Measurements from ENCODE around the gene LRRK1.

Gene LRRK1

DNA sequence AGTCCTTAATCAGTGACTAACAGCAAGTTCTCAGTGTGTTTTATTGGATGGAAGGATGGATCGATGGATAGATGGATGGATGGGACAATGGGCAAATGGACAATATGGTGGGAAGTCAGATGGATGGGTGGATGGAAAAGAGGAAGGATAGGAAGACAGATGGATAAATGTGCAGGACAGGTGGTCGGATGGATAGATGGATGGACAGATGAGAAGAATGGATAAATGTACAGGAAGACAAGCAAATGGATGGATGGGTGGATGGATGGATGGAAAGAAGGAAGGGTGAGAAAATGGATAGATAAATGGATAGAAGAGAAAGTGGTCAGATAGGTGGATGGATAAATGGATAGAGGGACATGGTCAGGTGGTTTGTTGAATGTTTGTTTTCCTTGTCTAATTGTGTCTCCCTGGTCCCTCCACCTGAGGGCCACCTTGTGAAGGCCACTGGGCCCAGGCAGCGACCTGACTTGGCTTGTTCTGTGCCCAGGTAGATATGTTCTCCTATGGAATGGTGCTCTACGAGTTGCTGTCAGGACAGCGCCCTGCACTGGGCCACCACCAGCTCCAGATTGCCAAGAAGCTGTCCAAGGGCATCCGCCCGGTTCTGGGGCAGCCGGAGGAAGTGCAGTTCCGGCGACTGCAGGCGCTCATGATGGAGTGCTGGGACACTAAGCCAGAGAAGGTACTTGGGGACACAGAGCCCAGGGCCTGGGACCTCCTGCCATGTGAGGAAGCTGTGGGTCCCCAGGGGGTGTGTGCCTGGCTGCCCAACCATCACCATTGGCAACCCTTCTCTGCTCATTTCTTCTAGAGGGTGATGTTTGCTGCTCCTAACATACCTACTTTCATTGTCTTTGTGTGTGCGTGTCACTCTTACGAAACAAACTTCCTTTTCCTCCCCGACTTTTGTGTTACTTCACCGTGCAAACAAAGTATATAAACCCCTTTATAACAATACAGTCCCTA is 137.5 kb downstream of the LRRK1 start:
- DNase-seq (ENCODE audit: low read depth in 2 of 2): no peak

- DNase-seq (ENCODE audit: low read depth in 2 of 2): no peak
Measured at GRCh38 chr15:101057841-101058407, 138.8 kb downstream of the LRRK1 start.

DNA sequence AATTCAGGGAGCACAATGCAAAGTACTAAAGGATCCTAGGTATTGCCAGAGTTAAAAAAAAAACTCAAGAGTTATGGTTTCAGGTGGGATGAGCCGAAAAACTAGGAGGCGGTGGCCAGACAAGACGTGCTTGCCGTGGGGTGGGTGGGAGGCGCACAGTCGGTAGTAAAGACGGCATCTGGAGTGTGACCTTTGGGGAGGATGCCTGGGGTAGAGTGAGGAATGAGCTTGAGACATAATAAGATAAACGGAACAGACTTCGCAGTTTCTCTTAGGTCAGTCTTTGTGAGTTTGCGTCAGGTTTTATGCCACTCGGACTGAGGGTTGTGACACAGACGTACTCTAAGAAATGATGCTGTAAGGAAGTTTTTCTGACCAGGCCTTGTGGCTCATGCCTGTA is 139.6 kb downstream of the LRRK1 start:
- DNase-seq (ENCODE audit: low read depth in 2 of 2): no peak

GRCh38 chr15:101059381-101060341 is 140.5 kb downstream of the LRRK1 start:
- DNase-seq (ENCODE audit: low read depth in 2 of 2): no peak

- no peak for DNase-seq (ENCODE audit: low read depth in 2 of 2)
Measured at GRCh38 chr15:101060576-101061551, 141.7 kb downstream of the LRRK1 start.

GRCh38 chr15:101062063-101062462 is 142.9 kb downstream of the LRRK1 start:
- DNase-seq (ENCODE audit: low read depth in 2 of 2): no peak

GRCh38 chr15:101062471-101063171 is 143.5 kb downstream of the LRRK1 start:
- DNase-seq (ENCODE audit: low read depth in 2 of 2): no peak

DNA sequence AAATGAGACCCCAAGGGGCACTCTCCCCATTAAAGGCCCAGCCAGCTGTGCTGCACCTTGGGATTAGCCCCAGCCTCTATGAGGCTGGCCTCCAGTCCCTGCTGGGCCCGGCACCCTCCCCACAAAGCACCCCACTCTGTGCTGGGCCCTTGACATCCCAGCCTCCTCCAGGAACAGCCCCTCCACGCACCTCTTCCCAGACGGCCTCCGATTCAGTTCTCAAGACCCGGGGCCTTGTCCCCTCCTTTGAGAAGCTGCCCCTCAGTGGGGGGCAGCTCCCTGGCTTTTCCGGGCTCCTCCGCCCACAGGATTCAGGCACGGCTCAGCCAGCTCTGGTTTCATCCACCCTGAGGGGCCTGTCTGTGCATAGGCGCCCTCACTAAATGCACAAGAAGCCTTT is 144.1 kb downstream of the LRRK1 start:
- DNase-seq (ENCODE audit: low read depth in 2 of 2): no peak

- DNase-seq (ENCODE audit: low read depth in 2 of 2): no peak
Measured at GRCh38 chr15:101063891-101064794, 145.0 kb downstream of the LRRK1 start.

- DNase-seq (ENCODE audit: low read depth in 2 of 2): no peak
Measured at GRCh38 chr15:101064795-101065569, 145.8 kb downstream of the LRRK1 start.

DNA sequence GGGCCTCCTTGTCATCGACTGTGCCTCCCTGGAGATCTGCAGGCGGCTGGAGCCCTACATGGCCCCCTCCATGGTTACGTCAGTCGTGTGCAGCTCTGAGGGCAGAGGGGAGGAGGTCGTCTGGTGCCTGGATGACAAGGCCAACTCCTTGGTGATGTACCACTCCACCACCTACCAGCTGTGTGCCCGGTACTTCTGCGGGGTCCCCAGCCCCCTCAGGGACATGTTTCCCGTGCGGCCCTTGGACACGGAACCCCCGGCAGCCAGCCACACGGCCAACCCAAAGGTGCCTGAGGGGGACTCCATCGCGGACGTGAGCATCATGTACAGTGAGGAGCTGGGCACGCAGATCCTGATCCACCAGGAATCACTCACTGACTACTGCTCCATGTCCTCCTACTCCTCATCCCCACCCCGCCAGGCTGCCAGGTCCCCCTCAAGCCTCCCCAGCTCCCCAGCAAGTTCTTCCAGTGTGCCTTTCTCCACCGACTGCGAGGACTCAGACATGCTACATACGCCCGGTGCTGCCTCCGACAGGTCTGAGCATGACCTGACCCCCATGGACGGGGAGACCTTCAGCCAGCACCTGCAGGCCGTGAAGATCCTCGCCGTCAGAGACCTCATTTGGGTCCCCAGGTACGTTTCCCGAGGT is 146.5 kb downstream of the LRRK1 start:
- DNase-seq (ENCODE audit: low read depth in 2 of 2): no peak

GRCh38 chr15:101066501-101067408 is 147.6 kb downstream of the LRRK1 start:
- no peak for DNase-seq (ENCODE audit: low read depth in 2 of 2)

DNA sequence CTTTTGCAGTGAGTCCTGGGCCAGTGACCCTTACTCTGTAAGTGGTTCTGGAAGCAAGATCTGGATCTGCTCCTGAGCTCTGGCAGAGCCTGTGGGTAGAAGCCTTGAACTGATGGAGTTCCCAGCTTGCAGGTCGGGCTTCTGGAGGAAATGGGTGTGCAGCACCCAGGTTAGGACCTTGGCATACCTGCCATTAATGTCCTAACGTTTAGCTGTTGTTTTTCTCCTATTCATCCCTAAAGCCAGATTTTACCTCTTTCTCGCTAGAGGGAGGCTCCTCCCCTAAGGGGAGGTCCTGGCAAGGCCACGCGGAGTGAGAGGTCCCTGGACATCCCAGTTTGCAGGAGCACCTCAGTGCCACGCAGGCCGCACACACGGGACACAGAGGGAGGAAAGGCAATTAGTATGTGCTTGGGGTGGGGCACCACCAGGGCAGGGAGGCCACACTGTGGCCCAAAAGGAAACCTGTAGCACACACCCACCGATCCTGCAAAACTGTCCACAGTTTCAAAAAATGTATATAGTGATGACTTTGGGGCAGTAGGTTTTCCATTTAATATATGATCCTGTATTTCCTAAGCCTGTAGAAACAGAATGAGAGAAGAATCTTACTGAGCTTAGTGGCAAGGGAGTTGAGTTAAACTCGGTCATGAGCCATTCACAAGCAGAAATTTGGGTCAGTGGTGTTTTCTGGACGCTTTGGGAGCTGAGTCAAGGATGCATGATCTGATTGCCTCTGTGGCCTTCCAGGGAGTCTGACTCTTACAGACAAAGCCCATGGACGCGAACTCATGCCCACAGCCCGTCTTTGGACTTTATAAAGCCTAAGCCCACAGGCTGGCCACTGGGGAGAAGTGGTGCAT is 148.7 kb downstream of the LRRK1 start:
- no peak for DNase-seq (ENCODE audit: low read depth in 2 of 2)

DNA sequence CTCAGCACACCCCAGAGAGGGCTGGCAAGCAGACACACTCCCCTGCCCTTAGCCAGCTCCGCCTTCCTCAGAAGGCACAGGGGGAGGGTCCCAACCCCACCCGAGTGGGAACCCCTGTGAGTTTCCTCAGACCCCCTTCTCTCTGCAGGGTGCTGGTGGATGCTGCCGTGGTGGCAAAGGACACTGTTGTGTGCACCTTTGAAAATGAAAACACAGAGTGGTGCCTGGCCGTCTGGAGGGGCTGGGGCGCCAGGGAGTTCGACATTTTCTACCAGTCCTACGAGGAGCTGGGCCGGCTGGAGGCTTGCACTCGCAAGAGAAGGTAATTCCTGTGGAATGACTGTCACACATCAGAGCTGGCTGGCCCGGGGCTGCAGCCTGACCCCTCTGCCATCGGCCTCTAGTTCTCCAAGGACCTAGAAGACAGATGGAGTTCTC is 149.4 kb downstream of the LRRK1 start:
- no peak for DNase-seq (ENCODE audit: low read depth in 2 of 2)

DNA sequence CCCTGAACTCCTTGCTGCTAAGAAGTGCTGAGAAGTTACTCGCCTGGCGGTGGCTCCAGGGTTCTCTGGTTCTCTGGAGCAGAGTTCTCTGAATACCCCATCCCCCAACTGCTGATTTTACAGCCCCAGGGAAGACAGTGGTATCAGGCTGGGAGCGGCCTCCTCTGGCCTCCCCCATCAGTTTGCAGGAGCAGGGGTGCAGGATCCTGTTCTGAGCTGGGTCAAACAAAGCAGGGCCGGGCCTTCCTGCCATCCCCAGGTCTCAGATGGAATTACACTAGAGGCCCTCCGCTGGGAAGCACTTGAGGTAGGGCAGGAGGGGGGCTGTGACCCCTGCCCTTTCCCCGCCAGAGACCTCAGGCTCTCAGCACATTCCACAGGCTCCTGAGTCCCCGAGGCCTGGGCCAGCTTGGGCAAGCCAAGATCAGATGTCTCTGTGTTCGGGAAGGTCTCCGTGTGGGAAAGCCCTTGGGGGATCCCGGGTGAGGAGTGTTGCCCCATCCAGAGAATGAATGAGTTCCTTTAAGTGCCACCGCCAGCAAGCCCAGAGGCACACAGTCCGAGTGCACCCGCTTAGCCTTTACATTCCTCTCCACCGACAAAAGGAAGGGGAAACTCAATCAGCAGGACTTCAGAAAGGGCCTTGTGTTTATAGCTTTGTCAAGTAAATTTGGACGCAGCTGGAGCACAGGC is 149.9 kb downstream of the LRRK1 start:
- DNase-seq (ENCODE audit: low read depth in 2 of 2): no peak

Measured in fibroblast of skin of left quadriceps (primary cell).